Activated gamma-delta T cell treated with anti-CD3 and anti-CD28 coated beads, Interleukin-2, amount 50 U/mL, for 16 hours (primary cell): ENCODE measurements around the gene ATP9A.
A peak's percentile ranks its signal among the peaks of the same experiment; 100 is the strongest.
"Not testable (repeated sequence)": the region's sequence is repeated elsewhere in the genome, so short reads cannot be mapped to it uniquely, and the experiment has no call there.

Experiments used
- DNase-seq: peaks from one replicate; pipeline ENCODE4 v3.0.0-alpha.2; 2020; ENCODE audit warnings: low read depth

The ATP9A gene

GRCh38 chr20:51767867-51768758 lies at the start of gene ATP9A:
Gene ATP9A, minus strand, starts transcription at chr20:51768390. Its CDS starts 21 bp downstream, at chr20:51768369.
- no peak for DNase-seq

GRCh38 chr20:51816856-51817255 lies 48.7 kb upstream of the ATP9A start:
- not testable (repeated sequence) for DNase-seq

GRCh38 chr20:51815383-51816076 lies 47.3 kb upstream of the ATP9A start:
- DNase-seq, result no peak

- DNase-seq, result no peak
Observed at GRCh38 chr20:51812861-51813260, 44.7 kb upstream of the ATP9A start.

- no peak for DNase-seq
Observed at GRCh38 chr20:51811514-51812128, 43.4 kb upstream of the ATP9A start.

GRCh38 chr20:51811042-51811355 lies 42.8 kb upstream of the ATP9A start:
- DNase-seq, result no peak

- no peak for DNase-seq
Observed at GRCh38 chr20:51810155-51811041, 42.2 kb upstream of the ATP9A start.

- DNase-seq, result no peak
Observed at GRCh38 chr20:51807720-51808250, 39.6 kb upstream of the ATP9A start.

GRCh38 chr20:51804754-51805153 lies 36.6 kb upstream of the ATP9A start:
- DNase-seq, result no peak

- DNase-seq, result no peak
Observed at GRCh38 chr20:51803148-51803854, 35.1 kb upstream of the ATP9A start.

- DNase-seq, result no peak
Observed at GRCh38 chr20:51802170-51802751, 34.1 kb upstream of the ATP9A start, which contains the start of gene SALL4. Gene SALL4, minus strand, starts transcription at chr20:51802521. Its CDS starts 113 bp downstream, at chr20:51802408.

GRCh38 chr20:51801823-51802123 lies 33.6 kb upstream of the ATP9A start:
- DNase-seq, result no peak

GRCh38 chr20:51801122-51801822 lies 33.1 kb upstream of the ATP9A start:
- no peak for DNase-seq

GRCh38 chr20:51800872-51801121 lies 32.6 kb upstream of the ATP9A start:
- DNase-seq, result no peak

GRCh38 chr20:51800060-51800871 lies 32.1 kb upstream of the ATP9A start:
- DNase-seq, result peak; percentile 42

- DNase-seq, result no peak
Observed at GRCh38 chr20:51799401-51799860, 31.2 kb upstream of the ATP9A start.

- DNase-seq, result no peak
Observed at GRCh38 chr20:51797357-51798025, 29.3 kb upstream of the ATP9A start.

GRCh38 chr20:51796340-51796739 lies 28.1 kb upstream of the ATP9A start:
- DNase-seq, result no peak

- DNase-seq, result no peak
Observed at GRCh38 chr20:51792960-51793359, 24.8 kb upstream of the ATP9A start.
